Measurements from ENCODE around the gene KPNB1.

The KPNB1 gene

DNA sequence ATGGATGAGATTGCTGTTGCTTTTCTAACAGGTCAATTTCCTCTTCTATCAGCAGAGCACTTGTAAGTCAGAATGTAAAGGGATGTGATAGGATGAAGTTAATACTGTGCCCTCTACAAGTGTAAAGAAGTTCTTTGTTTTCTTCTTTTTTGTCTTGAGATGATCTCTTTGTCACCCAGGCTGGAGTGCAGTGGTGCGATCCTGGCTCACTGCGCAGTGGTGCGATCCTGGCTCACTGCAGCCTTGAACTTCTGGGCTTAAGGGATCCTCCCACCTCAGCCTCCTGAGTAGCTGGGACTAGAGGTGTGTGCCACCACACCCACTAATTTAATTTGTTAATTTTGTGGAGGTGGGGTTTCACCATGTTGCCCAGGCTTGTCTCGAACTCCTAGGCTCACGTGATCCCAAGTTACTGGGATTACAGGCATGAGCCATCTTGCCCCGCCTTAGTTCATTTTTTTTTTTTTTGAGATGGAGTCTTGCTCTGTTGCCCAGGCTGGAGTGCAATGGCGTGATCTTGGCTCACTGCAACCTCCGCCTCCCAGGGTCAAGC is 21.6 kb upstream of the KPNB1 start:
- TF ChIP-seq, protein P1, sequence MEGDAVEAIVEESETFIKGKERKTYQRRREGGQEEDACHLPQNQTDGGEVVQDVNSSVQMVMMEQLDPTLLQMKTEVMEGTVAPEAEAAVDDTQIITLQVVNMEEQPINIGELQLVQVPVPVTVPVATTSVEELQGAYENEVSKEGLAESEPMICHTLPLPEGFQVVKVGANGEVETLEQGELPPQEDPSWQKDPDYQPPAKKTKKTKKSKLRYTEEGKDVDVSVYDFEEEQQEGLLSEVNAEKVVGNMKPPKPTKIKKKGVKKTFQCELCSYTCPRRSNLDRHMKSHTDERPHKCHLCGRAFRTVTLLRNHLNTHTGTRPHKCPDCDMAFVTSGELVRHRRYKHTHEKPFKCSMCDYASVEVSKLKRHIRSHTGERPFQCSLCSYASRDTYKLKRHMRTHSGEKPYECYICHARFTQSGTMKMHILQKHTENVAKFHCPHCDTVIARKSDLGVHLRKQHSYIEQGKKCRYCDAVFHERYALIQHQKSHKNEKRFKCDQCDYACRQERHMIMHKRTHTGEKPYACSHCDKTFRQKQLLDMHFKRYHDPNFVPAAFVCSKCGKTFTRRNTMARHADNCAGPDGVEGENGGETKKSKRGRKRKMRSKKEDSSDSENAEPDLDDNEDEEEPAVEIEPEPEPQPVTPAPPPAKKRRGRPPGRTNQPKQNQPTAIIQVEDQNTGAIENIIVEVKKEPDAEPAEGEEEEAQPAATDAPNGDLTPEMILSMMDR (IDR thresholded peaks at IDR 0.05; ENCODE audit: extremely low read depth, missing control alignments): no peak
- no peak for DNase-seq (ENCODE audit: low spot score)

DNA sequence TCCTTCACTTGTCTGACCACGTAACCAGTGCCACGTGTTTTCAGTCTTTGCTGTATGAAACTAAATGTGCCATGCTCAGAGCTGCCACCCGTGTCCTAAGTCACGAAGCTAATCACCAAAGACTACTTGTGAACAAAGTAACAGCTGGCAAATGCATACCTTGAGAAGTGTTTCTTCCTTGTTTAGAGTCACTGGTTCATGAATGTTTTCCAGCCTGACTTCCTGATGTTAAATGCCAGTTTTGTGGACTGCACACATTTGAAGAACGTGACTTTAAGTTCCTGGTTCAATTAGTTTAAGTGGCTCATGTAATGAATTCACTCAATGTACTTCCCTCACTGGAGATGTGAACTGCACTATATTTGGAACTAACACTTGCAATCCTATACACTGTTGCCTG is 19.9 kb upstream of the KPNB1 start:
- TF ChIP-seq, protein P1 (IDR thresholded peaks at IDR 0.05; ENCODE audit: extremely low read depth, missing control alignments): no peak
- DNase-seq (ENCODE audit: low spot score): no peak

DNA sequence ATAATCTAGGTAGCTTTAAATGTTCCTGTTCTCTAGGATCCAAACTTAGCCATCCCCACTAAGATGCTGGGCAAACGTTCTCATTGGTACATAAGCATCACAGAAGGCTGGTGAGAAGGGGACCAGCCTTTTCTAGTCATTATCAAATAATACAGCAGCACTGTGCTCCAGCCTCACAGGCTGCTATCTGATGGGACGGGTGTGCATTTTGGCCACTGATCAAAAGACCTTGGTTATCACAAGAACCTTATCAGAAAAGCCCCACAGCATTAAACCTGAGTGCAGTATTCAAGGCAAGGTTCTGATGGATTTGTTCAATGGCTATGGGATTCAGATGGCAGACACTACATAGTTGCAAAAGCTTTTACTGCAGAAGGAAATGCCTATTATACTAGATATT is 19.1 kb upstream of the KPNB1 start:
- DNase-seq (ENCODE audit: low spot score): no peak
- TF ChIP-seq, protein P1 (IDR thresholded peaks at IDR 0.05; ENCODE audit: extremely low read depth, missing control alignments): no peak

DNA sequence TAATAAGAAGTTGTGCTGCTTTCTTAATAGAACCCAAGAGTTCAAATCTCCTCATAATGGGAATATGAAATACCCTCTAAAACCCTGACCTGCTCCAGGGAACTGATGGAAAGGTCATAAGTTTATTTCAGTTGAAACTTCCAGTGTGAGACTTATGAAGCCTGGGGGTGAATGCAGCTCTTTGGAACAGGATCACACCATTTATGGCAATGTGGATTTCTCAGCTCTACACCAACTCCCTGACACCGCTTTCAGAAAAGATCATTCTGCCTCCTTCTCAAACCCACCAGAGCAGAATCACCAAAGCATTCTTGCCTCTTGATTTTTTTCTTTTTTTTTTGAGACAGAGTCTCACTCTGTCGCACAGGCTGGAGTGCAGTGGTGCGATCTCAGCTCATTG is 16.7 kb upstream of the KPNB1 start:
- DNase-seq (ENCODE audit: low spot score): no peak
- TF ChIP-seq, protein P1 (IDR thresholded peaks at IDR 0.05; ENCODE audit: extremely low read depth, missing control alignments): no peak

- TF ChIP-seq, protein P1 (IDR thresholded peaks at IDR 0.05; ENCODE audit: extremely low read depth, missing control alignments): no peak
- no peak for DNase-seq (ENCODE audit: low spot score)
Measured at GRCh38 chr17:47633996-47634395, 15.7 kb upstream of the KPNB1 start.

DNA sequence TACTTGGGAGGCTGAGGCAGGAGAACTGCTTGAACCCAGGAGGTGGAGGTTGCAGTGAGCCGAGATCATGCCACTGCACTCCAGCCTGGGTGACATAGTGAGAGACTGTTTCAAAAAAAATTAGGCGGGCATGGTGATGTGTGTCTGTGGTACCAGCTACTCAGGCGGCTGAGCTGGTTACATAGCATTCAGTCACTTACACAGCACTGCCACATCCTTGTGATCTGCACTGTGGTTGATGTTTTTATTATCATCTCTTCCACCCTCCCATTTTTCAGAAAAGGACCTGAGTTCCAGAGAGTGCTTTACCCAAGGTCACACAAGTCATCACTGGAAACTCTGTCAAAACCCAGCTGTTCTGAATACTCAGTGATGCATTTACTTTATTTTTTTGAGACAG is 14.8 kb upstream of the KPNB1 start:
- DNase-seq (ENCODE audit: low spot score): no peak
- TF ChIP-seq, protein P1 (IDR thresholded peaks at IDR 0.05; ENCODE audit: extremely low read depth, missing control alignments): no peak

GRCh38 chr17:47635734-47636133 is 14.0 kb upstream of the KPNB1 start:
- no peak for DNase-seq (ENCODE audit: low spot score)
- TF ChIP-seq, protein P1 (IDR thresholded peaks at IDR 0.05; ENCODE audit: extremely low read depth, missing control alignments): no peak
